ENCODE measurements around the gene HBP1.
"Not testable (repeated sequence)": the region's sequence is repeated elsewhere in the genome, so short reads cannot be mapped to it uniquely, and the experiment has no call there.

Gene HBP1, protein sequence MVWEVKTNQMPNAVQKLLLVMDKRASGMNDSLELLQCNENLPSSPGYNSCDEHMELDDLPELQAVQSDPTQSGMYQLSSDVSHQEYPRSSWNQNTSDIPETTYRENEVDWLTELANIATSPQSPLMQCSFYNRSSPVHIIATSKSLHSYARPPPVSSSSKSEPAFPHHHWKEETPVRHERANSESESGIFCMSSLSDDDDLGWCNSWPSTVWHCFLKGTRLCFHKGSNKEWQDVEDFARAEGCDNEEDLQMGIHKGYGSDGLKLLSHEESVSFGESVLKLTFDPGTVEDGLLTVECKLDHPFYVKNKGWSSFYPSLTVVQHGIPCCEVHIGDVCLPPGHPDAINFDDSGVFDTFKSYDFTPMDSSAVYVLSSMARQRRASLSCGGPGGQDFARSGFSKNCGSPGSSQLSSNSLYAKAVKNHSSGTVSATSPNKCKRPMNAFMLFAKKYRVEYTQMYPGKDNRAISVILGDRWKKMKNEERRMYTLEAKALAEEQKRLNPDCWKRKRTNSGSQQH

DNA sequence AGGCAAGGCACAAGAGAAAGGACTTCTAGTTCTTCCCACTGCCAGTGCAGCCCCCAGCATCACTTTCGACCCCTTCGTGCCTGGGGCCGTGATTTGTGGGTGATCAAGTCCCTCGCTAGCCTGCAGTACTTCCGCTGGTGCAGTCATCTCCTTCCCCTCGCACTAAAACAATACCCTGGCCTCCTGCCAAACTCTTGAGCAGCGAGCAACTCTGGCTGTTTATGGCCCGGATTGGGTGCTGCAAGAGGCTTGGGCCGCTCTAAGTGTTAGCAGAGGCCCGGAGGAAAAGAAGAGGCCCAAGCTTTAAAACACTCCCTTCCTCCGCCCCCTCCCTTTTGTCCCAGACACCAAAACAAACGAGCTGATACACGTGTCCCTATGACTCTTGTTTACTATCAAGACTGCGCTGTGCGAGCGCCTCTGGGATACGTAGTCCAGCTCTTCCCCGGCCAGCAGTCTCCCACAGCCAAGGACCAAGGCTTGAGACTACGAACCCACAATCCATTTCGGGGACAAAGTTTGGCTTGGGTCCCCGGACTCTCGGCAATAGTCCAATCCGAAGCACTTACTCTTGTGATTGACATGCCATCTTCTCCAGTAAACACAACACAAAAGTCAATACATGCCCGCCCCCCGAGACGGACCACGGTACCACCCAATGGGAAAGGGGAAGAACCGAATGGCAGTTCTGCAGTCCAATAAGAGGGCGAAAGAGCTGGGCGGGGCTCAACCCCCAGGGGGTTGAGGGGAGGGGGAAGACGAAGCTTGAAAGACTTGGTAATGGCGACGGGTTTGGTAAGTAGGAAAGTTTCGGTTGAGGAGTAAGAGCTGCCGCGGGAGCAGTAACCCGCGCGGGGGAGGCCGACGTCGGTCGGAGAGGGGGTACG is at the start of gene HBP1:
Gene HBP1, plus strand, starts transcription at position 771 of the 887 bp plus-strand sequence. CDS start 10,891 bp downstream, outside the sequence.
- peak; percentile 89 to 95 for DNase-seq (ENCODE audit: extremely low read depth in 1 of 2, low read depth in 1 of 2)

DNA sequence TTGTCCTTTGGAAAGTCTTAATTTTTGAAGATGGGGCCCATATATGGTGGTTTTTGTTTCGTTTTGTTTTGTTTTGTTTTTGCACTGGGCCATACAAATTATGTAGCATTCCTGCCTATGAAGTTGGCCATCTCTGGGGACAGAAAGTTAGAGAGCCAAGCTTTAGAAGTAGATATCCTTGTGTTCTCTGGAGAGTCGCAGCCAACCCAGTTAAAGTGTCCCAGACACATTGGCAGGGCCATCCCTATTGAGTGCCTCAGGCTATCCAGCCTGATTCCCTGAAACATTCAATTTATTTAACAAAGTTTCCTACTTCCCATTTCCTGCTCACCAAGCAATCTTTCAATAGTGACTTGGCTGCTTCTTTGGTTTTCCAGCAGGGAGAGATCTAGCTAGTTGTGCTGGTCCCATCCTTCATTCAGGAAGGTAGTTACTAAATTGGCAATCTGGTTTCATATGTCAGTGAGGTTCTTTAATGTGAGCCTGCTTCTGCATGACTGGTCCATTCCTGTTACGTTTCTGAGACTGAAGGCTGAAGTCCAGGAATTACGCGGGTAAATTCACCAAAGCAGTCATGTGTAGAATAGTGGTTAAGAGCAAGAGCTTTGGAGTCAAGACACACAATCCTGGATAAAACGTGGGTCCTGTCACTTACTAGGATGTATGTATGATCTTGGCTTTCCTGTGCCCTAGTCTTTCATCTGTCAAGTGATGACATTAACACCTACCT is 49.3 kb upstream of the HBP1 start:
- no peak for DNase-seq (ENCODE audit: extremely low read depth in 1 of 2, low read depth in 1 of 2)

DNA sequence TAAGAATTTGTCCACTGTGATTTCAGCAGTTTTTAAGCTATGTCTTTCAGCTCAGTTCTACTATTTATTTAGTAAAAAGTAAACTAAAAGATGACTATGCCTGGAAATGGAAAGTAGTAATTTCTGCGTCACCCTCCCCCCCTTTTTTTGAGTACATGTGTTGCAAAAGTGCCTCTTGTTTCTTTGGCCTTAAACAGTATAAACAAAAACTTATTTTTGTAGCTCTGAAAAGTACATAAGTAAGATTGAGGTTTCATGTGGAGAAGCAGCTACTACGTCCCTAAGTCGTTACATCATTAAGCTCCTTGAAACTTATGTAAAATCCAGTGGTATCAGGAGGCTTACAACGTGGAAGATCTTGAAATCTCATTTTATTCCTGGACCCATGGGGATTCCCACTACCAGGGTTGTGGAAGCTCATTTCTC is 46.3 kb upstream of the HBP1 start:
- no peak for DNase-seq (ENCODE audit: extremely low read depth in 1 of 2, low read depth in 1 of 2)

DNA sequence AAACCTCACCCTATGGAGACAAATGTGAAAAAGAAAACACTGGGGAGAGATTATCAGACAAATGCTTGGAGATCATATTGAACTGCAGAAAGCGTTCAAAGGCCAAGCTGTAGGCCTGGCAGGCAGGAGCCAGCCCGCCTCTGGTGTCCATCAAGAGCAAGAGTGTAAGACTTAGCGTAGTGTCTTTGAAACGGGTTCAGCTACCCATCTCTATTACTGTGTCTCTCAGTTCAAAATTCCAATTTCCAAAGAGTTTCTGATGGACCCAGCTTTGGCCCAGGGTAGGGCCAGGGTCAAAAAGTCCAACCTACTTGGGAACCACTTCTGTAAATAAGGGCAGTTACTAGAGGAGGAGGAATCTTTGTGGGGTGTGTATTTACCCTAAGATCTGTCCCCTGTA is 45.4 kb upstream of the HBP1 start:
- DNase-seq (ENCODE audit: extremely low read depth in 1 of 2, low read depth in 1 of 2): no peak

DNA sequence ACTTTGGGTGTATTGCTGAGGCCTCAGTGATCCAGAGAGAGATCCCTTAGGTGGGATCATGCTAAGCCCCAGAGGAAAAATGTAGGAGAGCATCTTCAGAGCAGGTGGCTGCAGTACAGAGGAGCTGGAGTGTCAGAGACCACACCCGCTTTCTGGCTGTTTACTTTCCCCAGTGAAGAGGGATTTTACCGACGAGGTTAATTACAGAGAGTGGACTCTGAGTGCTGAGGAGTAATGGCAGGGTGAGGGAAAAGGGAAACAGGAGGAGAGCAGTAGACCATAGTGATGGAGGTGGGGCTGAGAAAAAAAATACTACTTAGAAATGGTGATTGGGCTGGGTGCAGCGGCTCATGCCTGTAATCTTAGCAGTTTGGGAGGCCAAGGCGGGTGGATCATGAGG is 43.3 kb upstream of the HBP1 start:
- no peak for DNase-seq (ENCODE audit: extremely low read depth in 1 of 2, low read depth in 1 of 2)

DNA sequence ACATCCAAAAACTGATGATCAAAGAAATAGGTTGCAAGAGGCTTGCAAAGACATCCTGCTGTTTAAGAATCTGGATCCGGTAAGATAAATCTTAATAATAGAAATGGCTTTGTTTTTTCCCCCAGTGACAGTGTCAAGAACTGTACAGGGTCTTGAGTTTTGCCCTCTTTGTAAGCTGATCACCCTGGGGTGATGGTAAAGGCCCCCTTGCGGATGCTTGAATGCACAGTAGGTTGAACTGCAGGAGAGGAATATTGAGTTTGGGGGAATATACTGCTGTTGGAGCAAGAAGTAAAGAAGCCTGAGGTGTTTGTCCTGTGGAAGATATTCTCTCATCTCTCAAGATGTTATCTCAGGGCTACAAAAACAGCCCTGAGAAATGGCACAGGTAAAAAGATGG is 40.6 kb upstream of the HBP1 start:
- DNase-seq (ENCODE audit: extremely low read depth in 1 of 2, low read depth in 1 of 2): no peak

DNA sequence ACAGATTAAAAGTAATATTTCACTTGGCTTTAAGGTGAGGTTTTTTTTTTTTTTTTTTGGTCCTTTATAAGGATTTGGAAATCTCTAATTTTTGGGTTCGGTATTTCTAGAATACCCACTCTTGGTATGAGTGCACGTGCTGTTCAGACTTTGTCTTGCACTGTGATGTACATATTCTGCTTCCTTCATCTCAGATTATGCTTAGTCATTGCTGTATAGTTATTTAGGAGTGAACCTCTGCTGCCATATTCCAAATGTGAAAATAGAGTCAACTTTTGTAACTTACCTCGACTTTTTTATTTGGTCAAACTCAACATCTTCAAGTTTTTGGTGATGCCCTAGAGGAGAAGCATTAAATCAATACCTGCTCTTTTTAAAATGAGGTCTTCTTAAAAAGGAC is 40.1 kb upstream of the HBP1 start:
- DNase-seq (ENCODE audit: extremely low read depth in 1 of 2, low read depth in 1 of 2): no peak

DNA sequence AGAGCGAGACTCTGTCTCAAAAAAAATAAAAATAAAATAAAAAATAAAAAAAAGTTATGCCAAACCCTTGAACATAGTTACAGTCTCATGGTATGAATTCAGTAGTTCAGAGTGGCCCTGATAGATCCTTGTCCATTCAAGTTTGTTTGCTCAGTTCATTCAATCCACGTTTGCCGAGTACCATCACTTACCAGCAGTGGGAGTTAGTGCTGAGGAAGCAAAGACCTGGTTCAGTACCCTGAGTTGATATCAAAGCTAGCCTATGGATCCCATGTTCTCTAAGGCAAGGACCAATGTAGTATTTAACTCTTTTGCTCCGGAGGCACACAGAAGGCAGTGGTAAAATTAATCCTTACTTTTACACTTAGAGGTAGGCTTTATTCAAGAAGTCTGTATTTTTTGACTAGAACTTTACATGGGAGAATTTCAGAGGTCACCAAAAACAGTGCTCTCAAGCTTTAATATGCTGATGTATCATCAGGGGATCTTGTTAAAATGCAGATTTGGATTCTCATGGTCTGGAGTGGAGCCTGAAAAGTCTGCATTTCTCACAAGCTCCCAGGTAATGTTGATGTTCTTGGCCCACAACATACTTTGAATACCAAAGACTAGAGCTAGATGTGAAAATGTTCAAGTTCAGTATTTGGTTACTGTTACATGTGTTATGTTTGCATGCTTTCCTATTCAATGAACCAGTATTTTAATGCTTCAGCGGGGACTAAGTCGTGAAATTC is 38.1 kb upstream of the HBP1 start:
- no peak for DNase-seq (ENCODE audit: extremely low read depth in 1 of 2, low read depth in 1 of 2)

DNA sequence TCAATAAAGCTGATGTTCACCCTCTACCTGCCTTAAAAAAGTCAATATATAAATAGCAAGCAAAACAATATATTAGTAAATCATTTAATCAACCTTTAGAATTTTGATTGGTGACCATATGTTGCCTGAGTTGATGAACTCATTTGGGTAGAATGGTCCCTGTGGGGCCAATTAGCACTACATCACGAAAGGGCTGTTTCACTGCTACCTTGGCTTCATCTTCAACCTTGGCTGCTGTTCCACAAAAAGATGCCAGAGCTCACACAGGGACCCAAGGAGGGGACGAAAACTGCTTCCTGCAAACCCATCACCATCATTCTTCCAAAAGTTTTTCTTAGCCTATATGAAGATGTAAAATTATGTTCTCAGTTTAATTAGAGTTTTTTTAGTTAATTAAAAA is 35.4 kb upstream of the HBP1 start:
- DNase-seq (ENCODE audit: extremely low read depth in 1 of 2, low read depth in 1 of 2): no peak

DNA sequence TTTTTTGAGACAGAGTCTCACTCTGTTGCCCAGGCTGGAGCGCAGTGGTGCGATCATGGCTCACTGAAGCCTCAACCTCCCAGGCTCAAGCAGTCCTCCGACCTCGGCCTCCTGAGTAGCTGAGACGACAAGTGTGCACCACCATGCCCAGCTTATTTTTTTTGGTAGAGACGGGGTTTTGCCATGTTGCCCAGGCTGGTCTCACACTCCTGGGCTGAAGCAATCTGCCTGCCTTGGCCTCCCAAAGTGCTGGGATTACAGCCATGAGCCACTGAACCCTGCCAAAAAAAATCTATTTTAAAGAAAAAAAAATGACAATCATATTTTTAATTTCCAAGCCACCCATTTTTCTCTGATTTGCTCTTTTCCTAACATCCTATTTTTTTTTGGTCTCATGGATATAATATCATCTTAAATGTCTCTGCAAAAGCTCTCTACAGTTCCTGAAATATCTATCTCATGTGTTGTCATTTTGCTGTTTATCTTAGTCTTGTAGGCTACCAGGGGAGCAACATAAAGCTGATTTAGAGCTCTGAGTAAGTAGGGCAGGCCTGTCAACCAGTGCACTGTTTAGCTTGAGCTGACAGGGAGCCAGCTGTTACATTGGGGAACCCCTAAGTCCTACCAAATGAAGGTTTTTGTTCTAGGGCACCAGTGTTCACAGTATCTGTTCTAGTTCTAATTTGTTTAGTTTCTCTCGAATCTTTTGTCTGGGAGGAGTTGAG is 29.9 kb upstream of the HBP1 start:
- no peak for DNase-seq (ENCODE audit: extremely low read depth in 1 of 2, low read depth in 1 of 2)

DNA sequence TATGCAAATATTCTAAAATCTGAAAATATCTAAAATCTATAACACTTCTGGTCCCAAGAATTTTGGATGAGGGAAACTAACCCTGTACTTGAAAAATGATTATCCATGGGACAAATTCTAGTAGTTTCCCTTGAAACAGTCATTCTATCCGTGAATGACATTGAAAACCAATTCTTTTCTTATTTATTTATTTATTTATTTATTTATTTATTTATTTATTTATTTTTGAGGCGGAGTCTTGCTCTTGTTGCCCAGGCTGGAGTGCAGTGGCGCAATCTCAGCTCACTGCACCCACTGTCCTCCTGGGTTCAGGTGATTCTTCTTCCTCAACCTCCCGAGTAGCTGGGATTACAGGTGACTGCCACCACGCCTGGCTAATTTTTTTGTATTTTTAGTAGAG is 24.9 kb upstream of the HBP1 start:
- DNase-seq (ENCODE audit: extremely low read depth in 1 of 2, low read depth in 1 of 2): not testable (repeated sequence)

DNA sequence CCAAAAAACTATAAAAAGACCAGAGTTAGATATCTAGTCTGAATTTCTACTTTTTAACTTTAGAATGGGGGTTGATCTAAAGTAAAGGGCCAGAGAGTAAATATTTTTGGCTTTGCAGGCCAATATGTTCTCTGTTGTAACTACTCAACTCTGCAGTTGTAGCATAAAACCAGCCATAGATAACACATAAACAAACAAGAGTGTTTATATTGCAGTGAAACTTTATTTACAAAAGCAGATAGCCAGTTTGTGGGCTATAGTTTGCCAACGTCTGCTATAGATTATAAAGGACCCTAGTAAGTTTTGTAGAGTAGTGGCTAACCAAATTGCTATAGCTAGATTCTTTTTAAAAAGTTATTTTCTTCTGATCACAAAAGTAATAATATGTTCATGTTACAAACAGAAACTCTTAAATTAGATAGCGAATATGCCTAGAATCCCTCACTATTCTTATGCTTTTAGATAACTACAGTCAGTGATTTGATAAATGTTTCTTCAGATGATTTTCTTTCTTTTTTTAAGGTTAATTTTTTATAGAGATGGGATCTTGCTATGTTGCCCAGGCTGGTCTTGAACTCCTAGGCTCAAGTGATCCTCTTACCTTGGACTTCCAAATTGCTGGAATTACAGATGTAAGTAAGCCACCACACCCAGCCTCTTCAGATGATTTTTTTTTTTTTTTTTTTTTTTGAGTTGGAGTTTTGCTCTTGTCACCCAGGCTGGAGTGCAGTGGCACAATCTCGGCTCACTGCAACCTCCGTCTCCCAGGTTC is 23.6 kb upstream of the HBP1 start:
- DNase-seq (ENCODE audit: extremely low read depth in 1 of 2, low read depth in 1 of 2): no peak

DNA sequence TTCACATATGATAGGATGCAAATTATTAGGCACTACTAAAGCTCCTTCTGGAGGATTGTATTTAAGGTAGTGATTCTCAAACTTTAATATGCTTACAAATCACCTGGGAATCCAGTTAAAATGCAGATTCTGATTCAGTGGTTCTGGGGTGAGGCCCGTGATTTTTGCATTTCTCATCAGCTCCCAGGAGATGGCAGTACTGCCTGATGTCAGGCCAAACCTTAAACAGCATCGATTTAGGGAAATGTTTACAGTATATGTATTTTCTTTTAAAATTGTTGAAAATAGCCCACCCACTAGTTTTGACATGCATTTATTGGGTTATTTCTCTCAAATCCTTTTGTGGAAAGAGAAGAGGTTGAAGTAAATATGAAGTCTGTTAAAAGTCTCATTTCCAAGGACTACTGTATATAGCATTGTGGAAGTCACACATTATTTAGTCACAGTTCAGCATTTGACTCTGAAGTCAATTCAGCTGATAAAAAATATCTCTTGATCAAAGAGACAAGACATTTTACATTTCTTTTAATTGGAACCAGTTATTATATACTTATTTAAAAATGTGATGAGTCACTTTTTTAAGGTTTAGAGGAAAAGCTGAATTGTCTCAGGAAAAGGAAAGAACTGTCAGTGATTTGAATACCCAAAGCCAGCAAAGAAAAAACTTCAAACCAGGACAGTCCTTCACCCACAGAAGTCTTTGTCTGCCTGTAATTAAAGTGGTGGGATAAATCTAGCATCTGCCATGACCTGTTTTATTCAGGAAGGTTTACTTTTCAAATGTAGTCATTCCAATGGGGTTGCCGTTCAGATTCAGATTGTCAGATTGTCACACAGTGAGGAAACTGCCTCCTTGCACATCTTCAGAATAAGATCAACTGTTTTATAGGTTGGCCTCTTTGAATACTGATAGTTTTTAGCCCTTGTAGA is 21.1 kb upstream of the HBP1 start:
- no peak for DNase-seq (ENCODE audit: extremely low read depth in 1 of 2, low read depth in 1 of 2)

DNA sequence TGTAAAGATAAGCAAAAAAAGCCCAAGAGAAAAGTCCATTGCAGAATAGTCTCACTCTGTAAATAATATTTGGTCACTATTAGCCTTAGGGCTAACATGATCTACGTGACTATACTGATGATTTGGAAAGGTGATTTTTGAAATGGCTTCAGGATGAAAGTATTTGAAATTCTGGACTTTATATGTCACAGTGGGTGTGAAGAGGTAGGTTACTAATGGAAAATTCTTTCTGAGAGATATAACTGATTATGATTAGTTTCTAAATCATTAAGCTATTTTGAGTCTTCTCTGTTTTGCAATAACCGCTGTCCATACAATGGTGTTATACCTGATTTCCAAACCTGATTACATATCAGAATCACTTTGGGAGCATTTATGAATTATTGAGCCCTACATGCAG is 20.1 kb upstream of the HBP1 start:
- no peak for DNase-seq (ENCODE audit: extremely low read depth in 1 of 2, low read depth in 1 of 2)

DNA sequence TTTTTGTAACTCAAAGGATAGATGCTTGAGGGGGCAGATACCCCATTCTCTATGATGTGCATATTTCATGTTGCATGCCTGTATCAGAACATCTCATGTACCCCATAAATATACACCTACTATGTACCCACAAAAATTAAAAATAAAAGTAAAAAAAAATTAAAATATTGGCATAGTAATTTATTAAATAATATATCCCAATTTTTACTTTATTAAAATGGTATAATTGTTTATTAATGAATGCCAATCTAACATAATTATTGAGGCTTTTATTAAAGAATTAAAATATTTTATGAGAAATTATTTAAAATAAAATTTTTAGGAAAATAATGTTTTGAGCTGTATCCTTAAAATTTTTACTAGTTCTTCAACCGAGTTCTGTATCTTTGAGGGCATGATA is 18.9 kb upstream of the HBP1 start:
- DNase-seq (ENCODE audit: extremely low read depth in 1 of 2, low read depth in 1 of 2): no peak

DNA sequence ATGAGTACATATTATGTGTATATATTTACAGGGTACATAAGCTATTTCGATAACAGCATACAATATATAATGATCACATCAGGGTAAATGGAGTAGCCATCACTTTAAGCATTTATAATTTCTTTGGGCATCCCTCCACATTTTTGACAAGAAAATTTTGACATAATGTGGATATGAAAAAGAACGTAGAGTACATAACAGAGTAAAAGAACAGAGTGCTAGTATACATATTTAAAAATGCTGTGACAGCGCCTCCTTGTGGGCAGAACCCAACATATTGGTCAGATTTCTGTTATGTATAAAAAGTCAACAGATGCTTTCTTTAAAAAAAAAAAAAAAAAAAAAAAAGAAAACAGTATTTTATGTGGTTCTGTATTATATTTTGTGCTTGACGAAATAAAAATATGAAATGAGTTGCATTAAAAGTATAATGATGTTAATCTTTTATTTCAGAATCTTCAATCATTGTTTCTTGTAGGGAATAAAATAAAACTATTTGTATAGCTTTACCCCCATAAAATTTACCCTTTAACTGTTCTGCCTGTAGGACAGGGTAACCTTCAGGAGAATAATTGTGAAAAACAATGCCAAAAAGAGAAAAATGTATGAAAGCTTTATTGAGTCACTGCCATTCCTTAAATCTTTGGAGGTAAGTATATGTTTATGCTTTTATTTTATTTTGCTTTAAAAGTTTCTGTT is 18.3 kb upstream of the HBP1 start:
- peak in 1 of 2 donors; percentile 34 for DNase-seq (ENCODE audit: extremely low read depth in 1 of 2, low read depth in 1 of 2)

DNA sequence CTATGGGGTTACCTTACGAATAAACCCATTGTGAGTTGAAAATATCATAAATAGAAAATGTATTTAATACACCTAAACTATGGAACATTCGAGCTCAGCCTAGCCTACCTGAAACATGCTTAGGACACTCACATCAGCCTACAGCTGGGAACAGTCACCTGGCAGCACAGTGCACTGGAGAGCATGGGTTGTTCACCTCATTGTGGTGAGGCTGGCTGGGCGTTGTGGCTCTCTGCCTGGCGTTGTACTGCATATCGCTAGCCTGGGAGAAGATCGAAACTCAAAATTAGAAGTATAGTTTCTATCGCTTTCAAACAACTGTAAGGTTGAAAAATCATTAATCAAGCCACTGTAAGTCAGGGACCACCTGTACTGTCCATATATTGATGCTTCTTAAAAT is 17.3 kb upstream of the HBP1 start:
- no peak for DNase-seq (ENCODE audit: extremely low read depth in 1 of 2, low read depth in 1 of 2)
